LNCAP (cell line): ENCODE data around the gene SEMA5A.

Experiments used
- CTCF ChIP-seq: fragments of 450-650 bp; IDR thresholded peaks from 2 replicates; pipeline ENCODE4 v1.5.1; 2017; ENCODE audit warnings: mild to moderate bottlenecking

SEMA5A gene

GRCh38 chr5:9454491-9454890 is 91.4 kb downstream of the SEMA5A start:
- no peak for TF ChIP-seq CTCF

GRCh38 chr5:9454012-9454481 is 91.8 kb downstream of the SEMA5A start:
- no peak for TF ChIP-seq CTCF

- TF ChIP-seq CTCF: no peak
Measured at GRCh38 chr5:9453480-9454011, 92.3 kb downstream of the SEMA5A start.

- TF ChIP-seq CTCF: no peak
Measured at GRCh38 chr5:9452181-9452580, 93.7 kb downstream of the SEMA5A start.

GRCh38 chr5:9451037-9451436 is 94.8 kb downstream of the SEMA5A start:
- TF ChIP-seq CTCF: no peak

GRCh38 chr5:9447691-9448090 is 98.2 kb downstream of the SEMA5A start:
- TF ChIP-seq CTCF: no peak

- no peak for TF ChIP-seq CTCF
Measured at GRCh38 chr5:9445826-9446388, 100.0 kb downstream of the SEMA5A start.

- no peak for TF ChIP-seq CTCF
Measured at GRCh38 chr5:9444346-9444745, 101.5 kb downstream of the SEMA5A start.
